ENCODE data around the gene MEF2B.

GRCh38 chr19:19162495-19162894 is 7.6 kb downstream of the MEF2B start:
- TF ChIP-seq CTCF (IDR thresholded peaks at IDR 0.05) (no peak), POLR2A (IDR thresholded peaks at IDR 0.05) (no peak), EP300 (IDR thresholded peaks at IDR 0.05) (no peak)
